IPS-18a (cell line): ENCODE data around the gene PTPRN2.

Experiments
- H3K27ac ChIP-seq: one replicate; pipeline ENCODE4 v1.5.1; 2013; ENCODE audit warnings: low read length
- H3K27me3 ChIP-seq: one replicate; pipeline ENCODE4 v1.6.1; 2013; ENCODE audit warnings: mild to moderate bottlenecking, low read length; ENCODE audit not compliant: control insufficient read depth, insufficient read depth
- H3K36me3 ChIP-seq: one replicate; pipeline ENCODE4 v1.6.1; 2013; ENCODE audit warnings: low read depth, low read length; ENCODE audit not compliant: control insufficient read depth
- H3K4me1 ChIP-seq: one replicate; pipeline ENCODE4 v1.6.1; 2013; ENCODE audit warnings: low read depth, low read length; ENCODE audit not compliant: control insufficient read depth
- H3K4me3 ChIP-seq: one replicate; pipeline ENCODE4 v1.5.1; 2013; ENCODE audit warnings: low read length
- H3K9ac ChIP-seq: one replicate; pipeline ENCODE4 v1.6.1; 2013; ENCODE audit warnings: mild to moderate bottlenecking, low read length, moderate library complexity
- H3K9me3 ChIP-seq: one replicate; pipeline ENCODE4 v1.6.1; 2013; ENCODE audit warnings: low read depth, low read length; ENCODE audit not compliant: control insufficient read depth

Gene PTPRN2

GRCh38 chr7:158018971-158019645 is 568.5 kb downstream of the PTPRN2 start:
- no peaks in the 10 kb centered on the region for H3K9me3 ChIP-seq
- H3K27ac ChIP-seq: no peak overlapping the region
- no peak overlapping the region for H3K4me3 ChIP-seq
- H3K4me1 ChIP-seq: peaks cover 42% of the 10 kb centered on the region
- no peaks in the 10 kb centered on the region for H3K36me3 ChIP-seq
- no peak overlapping the region for H3K9ac ChIP-seq
- H3K27me3 ChIP-seq: peaks cover 26% of the 10 kb centered on the region

- Histone ChIP-seq H3K4me1 (peaks cover 42% of the 10 kb centered on the region), H3K27me3 (peaks cover 26% of the 10 kb centered on the region), H3K36me3 (no peaks in the 10 kb centered on the region), H3K27ac (no peak overlapping the region), H3K4me3 (no peak overlapping the region), H3K9me3 (no peaks in the 10 kb centered on the region), H3K9ac (no peak overlapping the region)
Observed at GRCh38 chr7:158018098-158018762, 569.4 kb downstream of the PTPRN2 start.

- Histone ChIP-seq H3K27ac (no peak overlapping the region), H3K4me1 (peaks cover 42% of the 10 kb centered on the region), H3K4me3 (peak overlapping the region; percentile 58), H3K9ac (no peak overlapping the region), H3K27me3 (peaks cover 26% of the 10 kb centered on the region), H3K36me3 (no peaks in the 10 kb centered on the region), H3K9me3 (no peaks in the 10 kb centered on the region)
Observed at GRCh38 chr7:158017111-158018097, 570.2 kb downstream of the PTPRN2 start.

- Histone ChIP-seq H3K9ac (peak overlapping the region; percentile 6), H3K27me3 (peaks cover 29% of the 10 kb centered on the region), H3K4me1 (peaks cover 48% of the 10 kb centered on the region), H3K9me3 (no peaks in the 10 kb centered on the region), H3K36me3 (no peaks in the 10 kb centered on the region), H3K27ac (no peak overlapping the region), H3K4me3 (peak overlapping the region; percentile 58)
Observed at GRCh38 chr7:158016180-158017097, 571.2 kb downstream of the PTPRN2 start.

- H3K27me3 ChIP-seq: peaks cover 29% of the 10 kb centered on the region
- peak overlapping the region; percentile 6 for H3K9ac ChIP-seq
- no peaks in the 10 kb centered on the region for H3K36me3 ChIP-seq
- no peak overlapping the region for H3K27ac ChIP-seq
- H3K4me1 ChIP-seq: peaks cover 49% of the 10 kb centered on the region
- peak overlapping the region; percentile 58 for H3K4me3 ChIP-seq
- H3K9me3 ChIP-seq: no peaks in the 10 kb centered on the region
Observed at GRCh38 chr7:158015403-158016179, 572.0 kb downstream of the PTPRN2 start.

- H3K9me3 ChIP-seq: no peaks in the 10 kb centered on the region
- peaks cover 54% of the 10 kb centered on the region for H3K4me1 ChIP-seq
- peaks cover 29% of the 10 kb centered on the region for H3K27me3 ChIP-seq
- no peak overlapping the region for H3K27ac ChIP-seq
- no peak overlapping the region for H3K9ac ChIP-seq
- peak overlapping the region; percentile 58 for H3K4me3 ChIP-seq
- H3K36me3 ChIP-seq: no peaks in the 10 kb centered on the region
Observed at GRCh38 chr7:158014976-158015375, 572.6 kb downstream of the PTPRN2 start.

- Histone ChIP-seq H3K27ac (no peak overlapping the region), H3K36me3 (no peaks in the 10 kb centered on the region), H3K27me3 (peaks cover 27% of the 10 kb centered on the region), H3K9me3 (no peaks in the 10 kb centered on the region), H3K9ac (no peak overlapping the region), H3K4me3 (no peak overlapping the region), H3K4me1 (peaks cover 71% of the 10 kb centered on the region)
Observed at GRCh38 chr7:158013085-158013668, 574.4 kb downstream of the PTPRN2 start.

GRCh38 chr7:158011941-158012340 is 575.7 kb downstream of the PTPRN2 start:
- H3K9me3 ChIP-seq: no peaks in the 10 kb centered on the region
- peaks cover 62% of the 10 kb centered on the region for H3K4me1 ChIP-seq
- H3K36me3 ChIP-seq: no peaks in the 10 kb centered on the region
- H3K27me3 ChIP-seq: peaks cover 22% of the 10 kb centered on the region
- peak overlapping the region; percentile 4 for H3K4me3 ChIP-seq
- H3K27ac ChIP-seq: no peak overlapping the region
- H3K9ac ChIP-seq: no peak overlapping the region

GRCh38 chr7:158010961-158011693 is 576.5 kb downstream of the PTPRN2 start:
- Histone ChIP-seq H3K4me3 (peak overlapping the region; percentile 4), H3K36me3 (no peaks in the 10 kb centered on the region), H3K9me3 (no peaks in the 10 kb centered on the region), H3K27me3 (peaks cover 22% of the 10 kb centered on the region), H3K4me1 (peaks cover 58% of the 10 kb centered on the region), H3K27ac (no peak overlapping the region), H3K9ac (no peak overlapping the region)
